ENCODE results near the gene SPIN4. TPM values are rescaled to one million over a fixed set of nuclear protein-coding genes. Genes with fewer than 3 reads are reported as not detected.

Gene SPIN4
- total and polyA plus RNA-seq, 9 of the 15 experiments (the other 6 are each of a cell fraction or from before 2014, with no cell fraction given): 7.6 to 25.7 (median 14.6) TPM

DNA sequence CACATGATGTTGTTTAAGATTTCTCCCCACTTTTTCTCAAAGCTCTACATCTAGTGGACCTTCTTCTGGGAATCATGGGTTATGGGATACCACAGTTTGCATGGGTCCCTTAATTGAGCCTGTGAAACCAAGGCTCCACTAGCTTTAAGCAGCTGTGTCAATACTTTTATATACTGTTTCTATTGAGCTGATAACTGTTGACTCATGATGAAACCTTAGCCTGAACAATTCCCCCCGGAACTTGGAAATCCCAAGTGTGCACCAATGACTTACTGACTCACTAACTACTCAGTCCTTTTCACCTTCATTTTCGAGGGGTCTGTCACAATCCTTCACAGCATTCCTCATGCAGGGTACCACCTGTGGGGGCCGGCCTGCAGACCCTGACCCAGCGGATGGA, 12.7 kb upstream of the SPIN4 start (continued):
- TF ChIP-seq GTF2A2 (tag; IDR thresholded peaks at IDR 0.05): no peak

DNA sequence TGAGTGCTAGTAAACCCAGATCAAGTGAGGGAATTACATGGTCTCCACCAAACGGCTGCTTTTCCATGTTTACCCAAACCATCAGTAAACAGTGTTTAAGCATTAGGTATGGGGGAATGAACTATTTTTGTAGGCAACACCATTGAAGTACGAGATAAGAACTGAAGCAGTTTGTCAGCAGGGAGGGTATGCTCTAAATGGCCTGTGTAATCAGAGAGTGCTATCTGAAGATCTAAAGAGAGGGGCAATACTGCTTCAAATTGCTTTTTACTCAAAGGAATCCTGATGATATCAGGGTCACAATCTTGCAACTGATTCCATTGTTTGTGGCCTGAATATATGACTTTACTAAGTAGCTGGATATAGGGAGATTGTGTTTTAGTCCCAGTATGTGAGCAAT, 10.4 kb upstream of the SPIN4 start:
- FAIRE-seq (no peak), DNase-seq (ENCODE audit: extremely low read depth in 1 of 4, low spot score in 3 of 4) (no peak), ATAC-seq (no peak)
- H3K27ac ChIP-seq (ENCODE audit: extremely low read depth, low read depth, low read length): no peak overlapping the region
- H3K27me3 ChIP-seq (ENCODE audit: control insufficient read depth in 2 of 2, insufficient read depth in 2 of 2, low read length in 2 of 2): no peaks in the 10 kb centered on the region
- in situ Hi-C loops (cut with MboI): no loop called here
- ChIA-PET POLR2A (no interaction called here), CTCF (ENCODE audit: low intra/inter-chr PET ratio) (no interaction called here)
- no peaks in the 10 kb centered on the region for H4K20me1 ChIP-seq (replicated peaks; ENCODE audit: control insufficient read depth, insufficient read depth, low read length)
- 20% methylated on average over 2 of the region's 2 CpGs for WGBS (ENCODE audit: insufficient coverage, low coverage, missing lambda C conversion rate)
- H3K4me3 ChIP-seq: no peak overlapping the region
- H2AFZ ChIP-seq (ENCODE audit: low read depth, low read length): no peak overlapping the region
- H3K79me2 ChIP-seq (ENCODE audit: control insufficient read depth, insufficient read depth, low read length): no peaks in the 10 kb centered on the region
- intact Hi-C loops (cut with micrococcal nuclease): no loop called here
- H3K4me1 ChIP-seq (replicated peaks in 1 of 2; ENCODE audit: control insufficient read depth in 2 of 2, insufficient read depth in 2 of 2, low read length in 2 of 2): no peaks in the 10 kb centered on the region
- no peaks in the 10 kb centered on the region for H3K9me3 ChIP-seq (replicated peaks; ENCODE audit: control insufficient read depth, insufficient read depth, low read depth, low read length)
- no TSS peak for BruUV-seq (replicated peaks)
- TF ChIP-seq MCM5 (IDR thresholded peaks at IDR 0.05; ENCODE audit: low read depth): no peak
- no peak overlapping the region for H3K9ac ChIP-seq (ENCODE audit: insufficient read depth in 1 of 2, low read depth in 2 of 2, low read length in 2 of 2)
- no peaks in the 10 kb centered on the region for H3K36me3 ChIP-seq (ENCODE audit: control insufficient read depth, insufficient read depth, low read length)
- no peaks in the 10 kb centered on the region for H3K9me1 ChIP-seq (ENCODE audit: control insufficient read depth, insufficient read depth, low read length)
- no peak overlapping the region for H3K4me2 ChIP-seq (ENCODE audit: insufficient read depth, low read length)

GRCh38 chrX:63354484-63354883, 3.4 kb upstream of the SPIN4 start:
- H3K36me3 ChIP-seq (ENCODE audit: control insufficient read depth, insufficient read depth, low read length): no peaks in the 10 kb centered on the region
- no peak overlapping the region for H3K4me2 ChIP-seq (ENCODE audit: insufficient read depth, low read length)
- in situ Hi-C loops (cut with MboI) (no loop called here), intact Hi-C loops (cut with micrococcal nuclease) (loop anchor here (5.0 to 10.0 kb wide), 2 partner anchors 33 to 70 kb away; no protein-coding TSS in a partner anchor)
- DNase-seq (ENCODE audit: extremely low read depth in 1 of 4, low spot score in 3 of 4): no peak
- BruUV-seq (replicated peaks): no TSS peak
- H3K27me3 ChIP-seq (ENCODE audit: control insufficient read depth in 2 of 2, insufficient read depth in 2 of 2, low read length in 2 of 2): no peaks in the 10 kb centered on the region
- peak overlapping the region; percentile 55 for H2AFZ ChIP-seq (ENCODE audit: low read depth, low read length)
- H4K20me1 ChIP-seq (replicated peaks; ENCODE audit: control insufficient read depth, insufficient read depth, low read length): no peaks in the 10 kb centered on the region
- FAIRE-seq: no peak
- POLR2A ChIA-PET: interaction anchor here (0.8 kb wide), 1 partner anchor 10 kb away, joined by 3 read pairs; no protein-coding TSS in a partner anchor
- H3K9ac ChIP-seq (ENCODE audit: insufficient read depth in 1 of 2, low read depth in 2 of 2, low read length in 2 of 2): no peak overlapping the region
- TF ChIP-seq CBX8 (IDR thresholded peaks at IDR 0.05; ENCODE audit: borderline replicate concordance, extremely low read depth, low read depth, low read length, poor library complexity, severe bottlenecking): no peak
- TF ChIP-seq, protein P1, sequence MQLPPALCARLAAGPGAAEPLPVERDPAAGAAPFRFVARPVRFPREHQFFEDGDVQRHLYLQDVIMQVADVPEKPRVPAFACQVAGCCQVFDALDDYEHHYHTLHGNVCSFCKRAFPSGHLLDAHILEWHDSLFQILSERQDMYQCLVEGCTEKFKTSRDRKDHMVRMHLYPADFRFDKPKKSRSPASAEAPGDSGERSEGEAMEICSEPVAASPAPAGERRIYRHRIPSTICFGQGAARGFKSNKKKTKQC (CRISPR knock-in tag; IDR thresholded peaks at IDR 0.05): no peak
- no peak for TF ChIP-seq JUND (IDR thresholded peaks at IDR 0.05; ENCODE audit: borderline replicate concordance, low read depth, low read length)
- TF ChIP-seq JUND (tag; IDR thresholded peaks at IDR 0.05; ENCODE audit: borderline replicate concordance, low read depth, low read length): no peak
- no peak for TF ChIP-seq PHF20 (IDR thresholded peaks at IDR 0.05; ENCODE audit: partially characterized antibody)
- no peak for TF ChIP-seq BDP1 (IDR thresholded peaks at IDR 0.05; ENCODE audit: insufficient read depth, insufficient read length)
- TF ChIP-seq, protein P2, sequence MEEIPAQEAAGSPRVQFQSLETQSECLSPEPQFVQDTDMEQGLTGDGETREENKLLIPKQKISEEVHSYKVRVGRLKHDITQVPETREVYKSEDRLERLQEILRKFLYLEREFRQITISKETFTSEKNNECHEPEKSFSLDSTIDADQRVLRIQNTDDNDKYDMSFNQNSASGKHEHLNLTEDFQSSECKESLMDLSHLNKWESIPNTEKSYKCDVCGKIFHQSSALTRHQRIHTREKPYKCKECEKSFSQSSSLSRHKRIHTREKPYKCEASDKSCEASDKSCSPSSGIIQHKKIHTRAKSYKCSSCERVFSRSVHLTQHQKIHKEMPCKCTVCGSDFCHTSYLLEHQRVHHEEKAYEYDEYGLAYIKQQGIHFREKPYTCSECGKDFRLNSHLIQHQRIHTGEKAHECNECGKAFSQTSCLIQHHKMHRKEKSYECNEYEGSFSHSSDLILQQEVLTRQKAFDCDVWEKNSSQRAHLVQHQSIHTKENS (CRISPR knock-in tag; IDR thresholded peaks at IDR 0.05): no peak
- TF ChIP-seq ZNF217 (CRISPR knock-in tag; IDR thresholded peaks at IDR 0.05): no peak
- CTCF ChIA-PET (ENCODE audit: low intra/inter-chr PET ratio): no interaction called here
- no peak overlapping the region for H3K4me3 ChIP-seq
- ATAC-seq: no peak
- peaks cover 2% of the 10 kb centered on the region; the same call in 1 of the 2 replicates for H3K9me3 ChIP-seq (replicated peaks; ENCODE audit: control insufficient read depth, insufficient read depth, low read depth, low read length)
- H3K79me2 ChIP-seq (ENCODE audit: control insufficient read depth, insufficient read depth, low read length): peaks cover 17% of the 10 kb centered on the region
- H3K9me1 ChIP-seq (ENCODE audit: control insufficient read depth, insufficient read depth, low read length): no peaks in the 10 kb centered on the region
- H3K4me1 ChIP-seq (replicated peaks in 1 of 2; ENCODE audit: control insufficient read depth in 2 of 2, insufficient read depth in 2 of 2, low read length in 2 of 2): peaks cover 0 to 2% of the 10 kb centered on the region in 2 experiments; a peak in 2 of 5 replicates
- no peak overlapping the region for H3K27ac ChIP-seq (ENCODE audit: extremely low read depth, low read depth, low read length)
